Measurements from ENCODE around the gene NACC2.

NACC2 gene

DNA sequence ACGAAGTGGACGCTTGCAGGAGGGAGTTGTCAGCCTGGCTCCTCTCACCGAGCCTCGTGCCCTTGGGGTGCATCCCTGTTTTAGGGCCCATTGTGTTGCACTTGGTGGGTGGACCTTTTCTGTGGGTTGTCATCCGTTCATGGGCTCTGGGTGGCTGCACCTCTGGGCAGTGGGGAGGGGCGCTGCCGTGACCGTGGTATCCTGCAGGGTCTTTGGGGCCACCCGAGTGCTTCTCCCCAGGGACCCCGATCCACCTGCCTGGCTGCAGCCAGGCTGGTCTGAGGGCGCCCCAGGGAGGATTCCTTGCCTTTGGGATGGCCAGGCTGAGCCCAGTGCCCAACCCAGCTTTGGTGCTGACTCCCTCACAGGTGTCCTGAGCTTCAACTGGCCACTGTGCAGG, 92.9 kb downstream of the NACC2 start:
- Histone ChIP-seq H3K4me3 (ENCODE audit: low read length) (no peak overlapping the region), H3K27ac (ENCODE audit: low read depth, low read length) (no peak overlapping the region), H3K27me3 (ENCODE audit: control insufficient read depth, insufficient read depth, low read length) (no peaks in the 10 kb centered on the region), H3K9ac (ENCODE audit: low read length) (no peak overlapping the region), H3K36me3 (ENCODE audit: control insufficient read depth, insufficient read depth, low read length) (no peaks in the 10 kb centered on the region), H3K4me1 (ENCODE audit: control insufficient read depth, insufficient read depth, low read length) (peaks cover 6% of the 10 kb centered on the region)

GRCh38 chr9:136001231-136001630, 93.9 kb downstream of the NACC2 start:
- H3K4me1 ChIP-seq (ENCODE audit: control insufficient read depth, insufficient read depth, low read length) = peaks cover 5% of the 10 kb centered on the region
- H3K4me3 ChIP-seq (ENCODE audit: low read length) = no peak overlapping the region
- H3K9ac ChIP-seq (ENCODE audit: low read length) = no peak overlapping the region
- H3K36me3 ChIP-seq (ENCODE audit: control insufficient read depth, insufficient read depth, low read length) = no peaks in the 10 kb centered on the region
- no peaks in the 10 kb centered on the region for H3K27me3 ChIP-seq (ENCODE audit: control insufficient read depth, insufficient read depth, low read length)
- no peak overlapping the region for H3K27ac ChIP-seq (ENCODE audit: low read depth, low read length)

- no peak overlapping the region for H3K9ac ChIP-seq (ENCODE audit: low read length)
- H3K4me3 ChIP-seq (ENCODE audit: low read length) = no peak overlapping the region
- H3K27me3 ChIP-seq (ENCODE audit: control insufficient read depth, insufficient read depth, low read length) = no peaks in the 10 kb centered on the region
- H3K36me3 ChIP-seq (ENCODE audit: control insufficient read depth, insufficient read depth, low read length) = no peaks in the 10 kb centered on the region
- H3K4me1 ChIP-seq (ENCODE audit: control insufficient read depth, insufficient read depth, low read length) = peaks cover 4% of the 10 kb centered on the region
- no peak overlapping the region for H3K27ac ChIP-seq (ENCODE audit: low read depth, low read length)
Observed at GRCh38 chr9:135998410-135999071, 96.5 kb downstream of the NACC2 start.

- Histone ChIP-seq H3K27ac (ENCODE audit: low read depth, low read length) (no peak overlapping the region), H3K9ac (ENCODE audit: low read length) (no peak overlapping the region), H3K27me3 (ENCODE audit: control insufficient read depth, insufficient read depth, low read length) (no peaks in the 10 kb centered on the region), H3K4me3 (ENCODE audit: low read length) (no peak overlapping the region), H3K36me3 (ENCODE audit: control insufficient read depth, insufficient read depth, low read length) (no peaks in the 10 kb centered on the region), H3K4me1 (ENCODE audit: control insufficient read depth, insufficient read depth, low read length) (peaks cover 6% of the 10 kb centered on the region)
Observed at GRCh38 chr9:135998016-135998380, 97.1 kb downstream of the NACC2 start.

- no peak overlapping the region for H3K4me3 ChIP-seq (ENCODE audit: low read length)
- peaks cover 12% of the 10 kb centered on the region for H3K4me1 ChIP-seq (ENCODE audit: control insufficient read depth, insufficient read depth, low read length)
- no peaks in the 10 kb centered on the region for H3K27me3 ChIP-seq (ENCODE audit: control insufficient read depth, insufficient read depth, low read length)
- H3K36me3 ChIP-seq (ENCODE audit: control insufficient read depth, insufficient read depth, low read length) = no peaks in the 10 kb centered on the region
- H3K27ac ChIP-seq (ENCODE audit: low read depth, low read length) = no peak overlapping the region
- no peak overlapping the region for H3K9ac ChIP-seq (ENCODE audit: low read length)
Observed at GRCh38 chr9:135997090-135998015, 97.7 kb downstream of the NACC2 start.

- no peak overlapping the region for H3K27ac ChIP-seq (ENCODE audit: low read depth, low read length)
- H3K36me3 ChIP-seq (ENCODE audit: control insufficient read depth, insufficient read depth, low read length) = no peaks in the 10 kb centered on the region
- H3K4me3 ChIP-seq (ENCODE audit: low read length) = no peak overlapping the region
- H3K27me3 ChIP-seq (ENCODE audit: control insufficient read depth, insufficient read depth, low read length) = no peaks in the 10 kb centered on the region
- H3K9ac ChIP-seq (ENCODE audit: low read length) = no peak overlapping the region
- peaks cover 16% of the 10 kb centered on the region for H3K4me1 ChIP-seq (ENCODE audit: control insufficient read depth, insufficient read depth, low read length)
Observed at GRCh38 chr9:135995816-135996215, 99.3 kb downstream of the NACC2 start.

- Histone ChIP-seq H3K27ac (ENCODE audit: low read depth, low read length) (no peak overlapping the region), H3K9ac (ENCODE audit: low read length) (no peak overlapping the region), H3K27me3 (ENCODE audit: control insufficient read depth, insufficient read depth, low read length) (no peaks in the 10 kb centered on the region), H3K4me1 (ENCODE audit: control insufficient read depth, insufficient read depth, low read length) (peaks cover 16% of the 10 kb centered on the region), H3K4me3 (ENCODE audit: low read length) (no peak overlapping the region), H3K36me3 (ENCODE audit: control insufficient read depth, insufficient read depth, low read length) (no peaks in the 10 kb centered on the region)
Observed at GRCh38 chr9:135994501-135995192, 100.4 kb downstream of the NACC2 start.

- H3K27ac ChIP-seq (ENCODE audit: low read depth, low read length) = peak overlapping the region; percentile 88
- H3K9ac ChIP-seq (ENCODE audit: low read length) = no peak overlapping the region
- H3K4me3 ChIP-seq (ENCODE audit: low read length) = no peak overlapping the region
- no peaks in the 10 kb centered on the region for H3K36me3 ChIP-seq (ENCODE audit: control insufficient read depth, insufficient read depth, low read length)
- H3K4me1 ChIP-seq (ENCODE audit: control insufficient read depth, insufficient read depth, low read length) = peaks cover 16% of the 10 kb centered on the region
- peaks cover 2% of the 10 kb centered on the region for H3K27me3 ChIP-seq (ENCODE audit: control insufficient read depth, insufficient read depth, low read length)
Observed at GRCh38 chr9:135993765-135994500, 101.2 kb downstream of the NACC2 start.

- Histone ChIP-seq H3K36me3 (ENCODE audit: control insufficient read depth, insufficient read depth, low read length) (no peaks in the 10 kb centered on the region), H3K4me1 (ENCODE audit: control insufficient read depth, insufficient read depth, low read length) (peaks cover 16% of the 10 kb centered on the region), H3K9ac (ENCODE audit: low read length) (peak overlapping the region; percentile 30), H3K4me3 (ENCODE audit: low read length) (peak overlapping the region; percentile 15), H3K27me3 (ENCODE audit: control insufficient read depth, insufficient read depth, low read length) (peaks cover 2% of the 10 kb centered on the region), H3K27ac (ENCODE audit: low read depth, low read length) (peak overlapping the region; percentile 88)
Observed at GRCh38 chr9:135993409-135993742, 101.7 kb downstream of the NACC2 start.

GRCh38 chr9:135992486-135993408, 102.3 kb downstream of the NACC2 start:
- H3K36me3 ChIP-seq (ENCODE audit: control insufficient read depth, insufficient read depth, low read length) = no peaks in the 10 kb centered on the region
- H3K4me3 ChIP-seq (ENCODE audit: low read length) = peak overlapping the region; percentile 55
- peak overlapping the region; percentile 62 for H3K9ac ChIP-seq (ENCODE audit: low read length)
- peaks cover 2% of the 10 kb centered on the region for H3K27me3 ChIP-seq (ENCODE audit: control insufficient read depth, insufficient read depth, low read length)
- H3K27ac ChIP-seq (ENCODE audit: low read depth, low read length) = peak overlapping the region; percentile 88
- H3K4me1 ChIP-seq (ENCODE audit: control insufficient read depth, insufficient read depth, low read length) = peaks cover 16% of the 10 kb centered on the region

- peaks cover 16% of the 10 kb centered on the region for H3K4me1 ChIP-seq (ENCODE audit: control insufficient read depth, insufficient read depth, low read length)
- no peak overlapping the region for H3K4me3 ChIP-seq (ENCODE audit: low read length)
- H3K36me3 ChIP-seq (ENCODE audit: control insufficient read depth, insufficient read depth, low read length) = no peaks in the 10 kb centered on the region
- peaks cover 2% of the 10 kb centered on the region for H3K27me3 ChIP-seq (ENCODE audit: control insufficient read depth, insufficient read depth, low read length)
- H3K9ac ChIP-seq (ENCODE audit: low read length) = no peak overlapping the region
- peak overlapping the region; percentile 88 for H3K27ac ChIP-seq (ENCODE audit: low read depth, low read length)
Observed at GRCh38 chr9:135991771-135992170, 103.3 kb downstream of the NACC2 start.
